HepG2 (cell line): ENCODE measurements around the gene FKBP5. TPM values are rescaled to one million over a fixed set of nuclear protein-coding genes. Genes with fewer than 3 reads are reported as not detected.

ENCODE experiments used
- HNF1A ChIP-seq, 2 experiments: sonication (generic) in 1 of 2; formaldehyde crosslinking in 1 of 2; IDR thresholded peaks; 2 replicates each; pipeline versions ENCODE4 v1.4.0 to v1.6.1; 2016 to 2020; ENCODE audit warnings: borderline replicate concordance in 1 of 2, low read depth in 1 of 2, mild to moderate bottlenecking in 1 of 2, missing genetic modification reagents in 1 of 2
- SALL2 ChIP-seq: sonication (generic); formaldehyde crosslinking; IDR thresholded peaks from 2 replicates; pipeline ENCODE4 v1.8.1; 2023; ENCODE audit warnings: mild to moderate bottlenecking, missing genetic modification reagents, inconsistent platforms
- SP1 ChIP-seq, 2 experiments: fragments of 450-650 bp in 1 of 2; sonication (generic) in 1 of 2; formaldehyde crosslinking in 1 of 2; IDR thresholded peaks; 2 replicates each; pipeline versions ENCODE4 v1.4.0 to v1.6.1; 2016 to 2020; ENCODE audit warnings: missing genetic modification reagents in 1 of 2
- TGIF2 ChIP-seq: IDR thresholded peaks from 2 replicates; pipeline ENCODE4 v1.6.1; 2016; ENCODE audit warnings: control low read depth, missing compliant biosample characterization
- THRA ChIP-seq: sonication (generic); formaldehyde crosslinking; IDR thresholded peaks from 2 replicates; pipeline ENCODE4 v1.4.0; 2020; ENCODE audit warnings: missing genetic modification reagents, borderline replicate concordance
- USF2 ChIP-seq, 2 experiments: sonication (generic) in 1 of 2; formaldehyde crosslinking in 1 of 2; IDR thresholded peaks; 2 replicates each; pipeline versions ENCODE4 v1.5.1 to v1.6.1; 2011 to 2020; ENCODE audit warnings: borderline replicate concordance in 1 of 2, low read depth in 1 of 2, low read length in 1 of 2, mild to moderate bottlenecking in 1 of 2, missing genetic modification reagents in 1 of 2, moderate library complexity in 1 of 2
- XRCC5 ChIP-seq: fragments of 200-400 bp; formaldehyde crosslinking; optimal IDR thresholded peaks from 2 replicates; pipeline ENCODE3; 2017; ENCODE audit warnings: mild to moderate bottlenecking, low read length
- ZBTB2 ChIP-seq: sonication (generic); formaldehyde crosslinking; IDR thresholded peaks from 2 replicates; pipeline ENCODE4 v1.8.0; 2022; ENCODE audit warnings: low read depth, missing genetic modification reagents
- ZKSCAN8 ChIP-seq: IDR thresholded peaks from 2 replicates; pipeline ENCODE4 v1.6.1; 2016; ENCODE audit warnings: borderline replicate concordance, missing genetic modification reagents, missing compliant biosample characterization
- ZNF33B ChIP-seq: sonication (generic); formaldehyde crosslinking; IDR thresholded peaks from 2 replicates; pipeline ENCODE4 v1.5.1; 2020; ENCODE audit warnings: mild to moderate bottlenecking, missing genetic modification reagents
- ZNF383 ChIP-seq: sonication (generic); formaldehyde crosslinking; IDR thresholded peaks from 2 replicates; pipeline ENCODE4 v1.4.0; 2020; ENCODE audit warnings: missing genetic modification reagents, mild to moderate bottlenecking, borderline replicate concordance
- ZNF546 ChIP-seq: sonication (generic); formaldehyde crosslinking; conservative IDR thresholded peaks from 2 replicates; pipeline ENCODE4 v1.8.1; 2023; ENCODE audit warnings: mild to moderate bottlenecking, missing genetic modification reagents
- ZNF572 ChIP-seq: sonication (generic); formaldehyde crosslinking; IDR thresholded peaks from 2 replicates; pipeline ENCODE4 v1.5.1; 2020; ENCODE audit warnings: mild to moderate bottlenecking, missing genetic modification reagents
- ZNF747 ChIP-seq: sonication (generic); formaldehyde crosslinking; IDR thresholded peaks from 2 replicates; pipeline ENCODE4 v1.8.1; 2023; ENCODE audit warnings: missing genetic modification reagents, mild to moderate bottlenecking, borderline replicate concordance
- ZNF788 ChIP-seq: sonication (generic); formaldehyde crosslinking; IDR thresholded peaks from 2 replicates; pipeline ENCODE4 v1.5.0; 2020; ENCODE audit warnings: mild to moderate bottlenecking, missing genetic modification reagents, borderline replicate concordance
- polyA plus RNA-seq, 8 experiments: library from polyadenylated mRNA; depleted of rRNA in 3 of 8; stranded (reverse) in 7 of 8; unstranded in 1 of 8; fragments of >200 nt; fragmentation: Illumina TruSeq in 4 of 8; extraction: Trizol in 4 of 8; gene quantifications; 2 replicates each; pipeline versions ENCODE4 v1.2.1 to v1.2.3, GENCODE V29; 2011 to 2016; ENCODE audit warnings: low read depth in 4 of 8, missing spikeins in 1 of 8, mixed read lengths in 1 of 8; ENCODE audit not compliant: insufficient read depth in 1 of 8
- total RNA-seq, 5 experiments: library from RNA; depleted of rRNA; stranded (reverse); fragments of >200 nt; fragmentation: Illumina TruSeq; extraction: Trizol; gene quantifications; 2 replicates each; pipeline ENCODE4 v1.2.3, GENCODE V29; 2016; ENCODE audit warnings: low read depth in 1 of 5

Gene FKBP5
- total and polyA plus RNA-seq, 2 of the 13 experiments (the other 11 are each of a cell fraction or from before 2014, with no cell fraction given) = 8.0 to 17.4 TPM

GRCh38 chr6:35688605-35689322, at the start of gene FKBP5 (continued):
- TF ChIP-seq HNF1A (IDR thresholded peaks at IDR 0.05; ENCODE audit: low read depth) = no peak
- 0 out of 2 replicates have a peak, but pooled peaks have one; percentile 32 for TF ChIP-seq HNF1A (CRISPR knock-in tag; IDR thresholded peaks at IDR 0.05; ENCODE audit: borderline replicate concordance)
- TF ChIP-seq USF2 (IDR thresholded peaks at IDR 0.05; ENCODE audit: low read depth, low read length) = peak; percentile 67
- TF ChIP-seq USF2 (CRISPR knock-in tag; IDR thresholded peaks at IDR 0.05; ENCODE audit: borderline replicate concordance) = peak; percentile 78; the same call in 1 of the 2 replicates
- 0 out of 2 replicates have a peak, but pooled peaks have one; percentile 35 for TF ChIP-seq ZKSCAN8 (CRISPR knock-in tag)
- no peak for TF ChIP-seq SP1 (IDR thresholded peaks at IDR 0.05)
- TF ChIP-seq SP1 (CRISPR knock-in tag; IDR thresholded peaks at IDR 0.05) = peak; percentile 94
- no peak for TF ChIP-seq ZNF383 (CRISPR knock-in tag)
- peak; percentile 49; the same call in 1 of the 2 replicates for TF ChIP-seq ZNF747 (CRISPR knock-in tag)
- peak; percentile 99; the same call in 1 of the 2 replicates for TF ChIP-seq ZNF572 (CRISPR knock-in tag)
- TF ChIP-seq ZNF33B (CRISPR knock-in tag) = peak; percentile 92; the same call in 1 of the 2 replicates
- TF ChIP-seq XRCC5 = peak; percentile 63
- no peak for TF ChIP-seq THRA (CRISPR knock-in tag)
- peak; percentile 74 for TF ChIP-seq SALL2
- TF ChIP-seq ZNF546 (CRISPR knock-in tag) = peak; percentile 52; the same call in 1 of the 2 replicates
- peak; percentile 79 for TF ChIP-seq TGIF2 (CRISPR knock-in tag)
- TF ChIP-seq ZBTB2 (CRISPR knock-in tag) = no peak
- TF ChIP-seq ZNF788 (CRISPR knock-in tag) = 0 out of 2 replicates have a peak, but pooled peaks have one; percentile 57
